HG03442 (cell line): ENCODE results near the gene CYTH4.
"Not testable (repeated sequence)": the region's sequence is repeated elsewhere in the genome, so short reads cannot be mapped to it uniquely, and the experiment has no call there.

Source experiments
- ATAC-seq: cut with Tn5 transposase; IDR thresholded peaks from one replicate; pipeline ENCODE4 v1.9.1; 2021; ENCODE audit warnings: mild to moderate bottlenecking, moderate library complexity; ENCODE audit not compliant: unreplicated experiment

Gene CYTH4

DNA sequence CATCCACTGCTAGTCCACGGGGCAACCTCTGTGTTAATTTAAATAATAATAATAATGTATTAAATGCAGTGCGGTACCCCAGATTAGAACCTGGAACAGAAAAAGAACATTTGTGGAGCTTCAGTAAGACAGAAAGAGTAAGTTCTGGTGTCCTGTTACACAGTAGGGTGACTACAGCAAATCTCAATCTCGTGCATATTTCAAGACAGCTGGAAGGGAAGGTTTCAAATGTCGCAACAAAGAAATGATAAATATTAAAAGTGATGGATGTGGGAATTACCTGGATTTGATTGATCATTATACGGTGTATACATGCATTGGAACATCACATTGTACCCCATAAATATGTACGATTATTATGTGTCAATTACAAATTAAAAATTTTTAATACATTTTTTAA is 36.6 kb upstream of the CYTH4 start:
- no peak for ATAC-seq

- ATAC-seq: no peak
Measured at GRCh38 chr22:37248251-37248650, 34.1 kb upstream of the CYTH4 start.

DNA sequence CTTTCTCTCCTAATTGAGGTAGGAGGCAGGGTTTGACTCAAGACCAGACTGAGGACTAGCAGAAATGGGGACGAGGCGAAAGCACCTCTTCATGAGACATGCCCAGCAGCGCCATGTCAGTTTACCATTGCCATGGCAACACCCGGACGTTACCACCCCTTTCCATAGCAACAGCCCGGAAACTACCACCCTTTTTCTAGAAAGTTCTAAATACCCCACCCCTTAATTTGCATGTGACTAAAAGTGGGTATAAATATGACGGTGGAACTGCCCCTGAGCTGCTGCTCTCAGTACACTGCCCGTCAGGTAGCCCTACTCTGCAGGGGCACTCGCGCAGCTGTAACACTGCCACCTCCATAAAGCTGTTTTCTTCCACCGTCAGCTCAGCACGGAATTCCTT is 32.3 kb upstream of the CYTH4 start:
- ATAC-seq: no peak

- ATAC-seq: not testable (repeated sequence)
Measured at GRCh38 chr22:37251836-37252235, 30.5 kb upstream of the CYTH4 start.

GRCh38 chr22:37253126-37253660 is 29.1 kb upstream of the CYTH4 start:
- ATAC-seq: no peak

- no peak for ATAC-seq
Measured at GRCh38 chr22:37254209-37254866, 28.0 kb upstream of the CYTH4 start.

- ATAC-seq: no peak
Measured at GRCh38 chr22:37254867-37255233, 27.5 kb upstream of the CYTH4 start.

- no peak for ATAC-seq
Measured at GRCh38 chr22:37255558-37256006, 26.7 kb upstream of the CYTH4 start.

GRCh38 chr22:37256075-37256726 is 26.1 kb upstream of the CYTH4 start:
- ATAC-seq: no peak

DNA sequence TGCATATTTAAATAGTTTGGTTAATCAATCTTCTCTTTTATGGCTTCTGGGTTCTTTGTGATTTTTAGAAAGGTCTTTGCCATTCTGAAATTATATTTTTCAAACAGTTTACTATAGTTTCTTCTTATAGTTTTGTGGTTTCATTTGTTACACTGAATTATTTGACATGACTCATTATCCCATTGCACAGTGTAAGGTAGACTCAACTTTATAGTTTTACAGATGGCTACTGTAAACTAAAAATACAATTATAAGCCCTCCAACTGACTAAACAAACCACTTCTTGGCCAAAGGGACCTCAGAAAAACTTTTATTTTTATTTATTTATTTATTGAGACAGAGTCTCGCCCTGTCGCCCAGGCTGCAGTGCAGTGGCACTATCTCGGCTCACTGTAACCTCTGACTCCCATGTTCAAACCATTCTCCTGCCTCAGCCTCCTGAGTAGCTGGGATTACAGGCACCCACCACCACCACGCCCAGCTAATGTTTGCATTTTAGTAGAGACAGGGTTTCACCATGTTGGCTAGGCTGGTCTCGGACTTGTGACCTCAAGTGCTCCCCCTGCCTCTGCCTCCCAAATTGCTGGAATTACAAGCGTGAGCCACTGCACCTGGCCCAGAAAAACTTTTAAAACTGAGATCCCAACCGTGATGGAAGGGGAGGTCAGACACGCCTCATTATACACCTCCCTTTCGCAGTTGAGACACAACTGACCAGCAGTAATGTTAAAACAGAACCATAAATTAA is 24.1 kb upstream of the CYTH4 start:
- no peak for ATAC-seq

GRCh38 chr22:37258753-37259401 is 23.4 kb upstream of the CYTH4 start:
- ATAC-seq: no peak

GRCh38 chr22:37259540-37260029 is 22.7 kb upstream of the CYTH4 start:
- no peak for ATAC-seq

DNA sequence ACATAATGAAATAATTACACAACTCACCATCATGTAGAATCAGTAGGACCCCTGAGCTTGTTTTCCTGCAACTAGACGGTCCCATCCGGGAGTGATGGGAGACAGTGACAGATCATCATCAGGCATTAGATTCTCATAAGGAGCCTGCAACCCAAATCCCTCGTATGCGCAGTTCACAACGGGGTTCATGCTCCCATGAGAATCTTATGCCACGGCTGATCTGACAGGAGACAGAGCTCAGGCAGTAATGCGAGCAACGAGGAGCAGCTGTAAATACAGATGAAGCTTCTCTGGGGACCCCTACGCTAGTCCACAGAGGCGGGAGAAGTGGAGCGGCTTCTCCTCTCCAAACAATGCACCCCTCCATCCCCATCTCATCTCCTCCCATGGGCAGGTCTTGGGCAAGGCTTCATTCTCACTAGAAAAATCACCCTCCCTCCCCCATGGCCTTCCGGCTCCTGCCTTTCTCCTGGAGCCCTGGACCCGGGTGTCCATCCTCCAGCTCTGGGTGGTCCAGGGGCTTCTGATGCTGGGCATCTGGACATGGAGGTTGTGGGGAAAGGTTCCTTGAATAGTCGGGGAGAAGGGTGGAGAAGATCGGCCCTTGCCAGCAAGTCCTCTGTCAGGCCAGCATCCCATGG is 22.0 kb upstream of the CYTH4 start:
- no peak for ATAC-seq

- ATAC-seq: no peak
Measured at GRCh38 chr22:37260901-37261336, 21.4 kb upstream of the CYTH4 start.

DNA sequence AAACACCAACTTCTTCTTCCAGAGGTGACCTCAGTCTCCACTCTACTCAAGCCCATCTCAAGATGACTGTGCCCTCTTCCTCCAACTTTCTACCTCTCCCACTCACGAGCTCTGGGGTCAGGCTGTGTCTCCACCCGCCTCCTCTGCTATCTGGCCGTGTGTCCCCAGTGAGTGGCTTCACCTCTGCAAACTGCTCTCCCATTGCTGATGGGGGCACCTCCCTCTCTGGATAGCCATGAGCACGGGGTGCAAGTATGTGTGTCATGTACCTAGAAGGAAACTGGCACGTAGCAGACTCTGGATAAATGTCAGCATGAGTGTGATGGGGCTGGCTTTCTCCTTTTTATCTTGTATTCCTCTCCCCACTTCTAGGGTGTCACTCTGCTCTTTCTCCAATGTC is 20.0 kb upstream of the CYTH4 start:
- ATAC-seq: no peak

- no peak for ATAC-seq
Measured at GRCh38 chr22:37263966-37264887, 18.1 kb upstream of the CYTH4 start.

- ATAC-seq: no peak
Measured at GRCh38 chr22:37266581-37267134, 15.7 kb upstream of the CYTH4 start.

DNA sequence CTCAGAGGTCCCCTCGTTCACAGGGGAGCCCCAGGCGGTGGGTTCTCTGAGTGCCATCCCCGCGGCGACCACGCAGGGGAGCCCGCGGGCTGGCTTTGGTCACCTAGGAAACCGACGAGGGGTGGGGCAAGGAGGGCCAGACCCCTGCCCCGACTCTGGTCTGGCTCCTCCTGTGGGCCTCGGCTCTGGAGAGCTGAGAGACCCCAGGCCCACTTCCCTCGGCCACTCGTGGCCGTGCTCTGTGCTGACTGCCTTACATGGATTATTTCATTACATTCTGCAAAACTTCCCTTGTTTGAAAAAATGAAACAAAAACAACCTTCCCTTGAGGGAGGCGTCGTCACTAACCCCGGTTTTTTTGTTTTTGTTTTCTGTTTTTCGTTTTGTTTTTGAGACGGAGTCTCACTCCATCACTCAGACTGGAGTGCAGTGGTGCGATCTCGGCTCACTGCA is 15.1 kb upstream of the CYTH4 start:
- ATAC-seq: peak; percentile 67
